MCF 10A (cell line): ENCODE data around the gene MRPL46. TPM values are rescaled to one million over a fixed set of nuclear protein-coding genes. Genes with fewer than 3 reads are reported as not detected.
"Not testable (repeated sequence)": the region's sequence is repeated elsewhere in the genome, so short reads cannot be mapped to it uniquely, and the experiment has no call there.

Source experiments
- BruUV-seq: library from RNA; stranded (reverse); fragments of 400-500 nt; replicated peaks from 2 replicates; lab custom pipeline; 2021; lab: Mats Ljungman, UMichigan
- CTCF ChIA-PET: fragments of 300-600 bp; sonication (Branson Sonifier 250); formaldehyde crosslinking; extraction: SDS; loops from one replicate; lab custom pipeline; 2021; ENCODE audit warnings: antibody characterized with exemption, inconsistent platforms; lab: Yijun Ruan, JAX
- POLR2A ChIA-PET: fragments of 300-600, 350-650 bp; sonication (Branson Sonifier 250); formaldehyde crosslinking; extraction: SDS; loops from one replicate; lab custom pipeline; 2020; ENCODE audit warnings: antibody characterized with exemption, inconsistent platforms; lab: Yijun Ruan, JAX
- DNase-seq: peaks from one replicate; pipeline ENCODE4 v3.0.0-alpha.2; 2018; ENCODE audit not compliant: unreplicated experiment
- H3K27ac Mint-ChIP-seq: one replicate; pipeline ENCODE4 v1.8.0; 2022; ENCODE audit warnings: mild to moderate bottlenecking, low read depth, mixed read lengths; ENCODE audit not compliant: unreplicated experiment
- H3K27me3 Mint-ChIP-seq: one replicate; pipeline ENCODE4 v1.8.0; 2022; ENCODE audit warnings: mixed read lengths; ENCODE audit not compliant: insufficient read depth, unreplicated experiment
- H3K36me3 Mint-ChIP-seq: one replicate; pipeline ENCODE4 v1.8.0; 2022; ENCODE audit warnings: mild to moderate bottlenecking, moderate library complexity, mixed read lengths; ENCODE audit not compliant: insufficient read depth, unreplicated experiment
- H3K4me1 Mint-ChIP-seq: one replicate; pipeline ENCODE4 v1.8.0; 2022; ENCODE audit warnings: mixed read lengths; ENCODE audit not compliant: insufficient read depth, unreplicated experiment
- H3K4me3 Mint-ChIP-seq: one replicate; pipeline ENCODE4 v1.8.0; 2022; ENCODE audit warnings: mild to moderate bottlenecking, moderate library complexity, mixed read lengths; ENCODE audit not compliant: unreplicated experiment
- H3K9me3 Mint-ChIP-seq: one replicate; pipeline ENCODE4 v1.8.0; 2022; ENCODE audit warnings: mixed read lengths; ENCODE audit not compliant: unreplicated experiment
- CTCF ChIP-seq: fragments of 200-600 bp; IDR thresholded peaks from one replicate; pipeline ENCODE4 v1.8.0; 2022; ENCODE audit warnings: antibody characterized with exemption, mild to moderate bottlenecking; ENCODE audit not compliant: unreplicated experiment
- intact Hi-C: fragments of 100-400 bp; cut with micrococcal nuclease; formaldehyde crosslinking; loops from 2 replicates; pipeline ENCODE4 v1.14.1; 2022
- total RNA-seq: library from RNA; stranded (reverse); gene quantifications from 2 replicates; pipeline ENCODE4 v1.2.3, GENCODE V29; 2022

Gene MRPL46
- total RNA-seq, 1 experiment from 2014 or later, result 23.2 TPM

DNA sequence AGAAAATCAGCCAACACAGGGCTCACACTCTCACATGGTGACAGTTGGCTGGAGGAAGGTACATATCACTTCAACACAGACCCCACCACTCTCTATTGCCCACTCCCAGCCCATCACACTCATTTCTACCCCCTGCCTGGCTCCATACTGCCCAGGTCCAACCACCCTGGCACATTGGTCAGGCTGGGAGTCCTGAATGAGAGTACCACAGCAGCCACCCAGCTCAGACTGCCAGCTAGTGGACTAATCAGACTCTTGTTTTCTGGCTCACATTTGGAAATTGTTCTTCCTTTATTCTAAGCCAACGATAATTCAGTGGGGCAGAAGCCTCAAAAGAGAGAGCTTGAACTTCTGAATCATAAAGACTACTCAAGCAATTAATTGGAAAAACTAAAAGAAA lies 20.0 kb downstream of the MRPL46 start:
- POLR2A ChIA-PET, result no interaction called here
- Mint-ChIP-seq H3K27me3 (peaks cover 19% of the 10 kb centered on the region), H3K4me3 (no peak overlapping the region), H3K36me3 (no peaks in the 10 kb centered on the region), H3K4me1 (peaks cover 6% of the 10 kb centered on the region), H3K27ac (no peak overlapping the region), H3K9me3 (peaks cover 16% of the 10 kb centered on the region)
- no TSS peak for BruUV-seq
- intact Hi-C loops, result no loop called here
- TF ChIP-seq CTCF, result no peak
- DNase-seq, result no peak
- CTCF ChIA-PET, result interaction anchor here (0.6 to 1.7 kb wide), 3 partner anchors 134 to 1531 kb away, joined by 4 to 8 read pairs (median 5); no protein-coding TSS in a partner anchor

- peaks cover 19% of the 10 kb centered on the region for H3K27me3 Mint-ChIP-seq
- ChIA-PET POLR2A (no interaction called here), CTCF (interaction anchor here (0.5 to 1.1 kb wide), 2 partner anchors 10 to 11 kb away, joined by 3 to 4 read pairs; no protein-coding TSS in a partner anchor)
- no peak for DNase-seq
- no peaks in the 10 kb centered on the region for H3K4me1 Mint-ChIP-seq
- BruUV-seq, result no TSS peak
- intact Hi-C loops, result no loop called here
- H3K4me3 Mint-ChIP-seq, result no peak overlapping the region
- no peak for TF ChIP-seq CTCF
- no peaks in the 10 kb centered on the region for H3K36me3 Mint-ChIP-seq
- H3K9me3 Mint-ChIP-seq, result peaks cover 16% of the 10 kb centered on the region
- H3K27ac Mint-ChIP-seq, result no peak overlapping the region
These were observed 26.0 kb downstream of the MRPL46 start for GRCh38 chr15:88441076-88441730.

- ChIA-PET CTCF (interaction anchor here (1.0 to 1.2 kb wide), 2 partner anchors 10 to 15 kb away, joined by 4 read pairs; no protein-coding TSS in a partner anchor), POLR2A (no interaction called here)
- intact Hi-C loops, result no loop called here
- no peaks in the 10 kb centered on the region for H3K4me1 Mint-ChIP-seq
- peaks cover 16% of the 10 kb centered on the region for H3K9me3 Mint-ChIP-seq
- BruUV-seq, result no TSS peak
- no peaks in the 10 kb centered on the region for H3K36me3 Mint-ChIP-seq
- H3K4me3 Mint-ChIP-seq, result no peak overlapping the region
- no peak for TF ChIP-seq CTCF
- no peak overlapping the region for H3K27ac Mint-ChIP-seq
- peaks cover 19% of the 10 kb centered on the region for H3K27me3 Mint-ChIP-seq
- peak; percentile 43 for DNase-seq
These were observed 27.2 kb downstream of the MRPL46 start for GRCh38 chr15:88440021-88440420.

- no TSS peak for BruUV-seq
- H3K4me1 Mint-ChIP-seq, result no peaks in the 10 kb centered on the region
- H3K27ac Mint-ChIP-seq, result no peak overlapping the region
- H3K9me3 Mint-ChIP-seq, result peaks cover under 1% of the 10 kb centered on the region
- ChIA-PET POLR2A (no interaction called here), CTCF (no interaction called here)
- no peak for DNase-seq
- no peak overlapping the region for H3K4me3 Mint-ChIP-seq
- intact Hi-C loops, result no loop called here
- no peaks in the 10 kb centered on the region for H3K36me3 Mint-ChIP-seq
- peaks cover 5% of the 10 kb centered on the region for H3K27me3 Mint-ChIP-seq
- no peak for TF ChIP-seq CTCF
These were observed 29.0 kb downstream of the MRPL46 start for GRCh38 chr15:88438181-88438580.

GRCh38 chr15:88434106-88434505 lies 33.1 kb downstream of the MRPL46 start:
- H3K4me1 Mint-ChIP-seq, DNase-seq, H3K4me3 Mint-ChIP-seq, H3K36me3 Mint-ChIP-seq, H3K27me3 Mint-ChIP-seq, H3K27ac Mint-ChIP-seq, intact Hi-C loops, BruUV-seq, H3K9me3 Mint-ChIP-seq, POLR2A ChIA-PET: not testable (repeated sequence)
- CTCF ChIA-PET, result interaction anchor here (0.5 to 0.7 kb wide), 2 partner anchors 43 to 972 kb away, joined by 3 to 5 read pairs; no protein-coding TSS in a partner anchor
